Choroid plexus epithelial cell (primary cell): ENCODE data around the gene PANK2.
"Not testable (repeated sequence)": the region's sequence is repeated elsewhere in the genome, so short reads cannot be mapped to it uniquely, and the experiment has no call there.

Experiments
- DNase-seq: peaks from one replicate; pipeline ENCODE4 v3.0.0-alpha.2; 2010; ENCODE audit warnings: low read depth
- H3K4me3 ChIP-seq: 2 replicates; pipeline ENCODE4 v1.5.1; 2011; ENCODE audit warnings: low read depth, mild to moderate bottlenecking, control low read depth, low read length, moderate library complexity
- CTCF ChIP-seq: conservative IDR thresholded peaks from 2 replicates; pipeline ENCODE4 v1.5.1; 2011; ENCODE audit warnings: low read depth, mild to moderate bottlenecking, control low read depth, inconsistent platforms, low read length, moderate library complexity

PANK2 gene

GRCh38 chr20:3901706-3902440 is 12.7 kb downstream of the PANK2 start:
- H3K4me3 ChIP-seq, result peak overlapping the region; percentile 6
- DNase-seq, result no peak
- no peak for TF ChIP-seq CTCF

GRCh38 chr20:3902446-3902845 is 13.3 kb downstream of the PANK2 start:
- no peak for DNase-seq
- no peak overlapping the region for H3K4me3 ChIP-seq
- TF ChIP-seq CTCF, result no peak

GRCh38 chr20:3904224-3904623 is 15.0 kb downstream of the PANK2 start:
- no peak for TF ChIP-seq CTCF
- no peak for DNase-seq

GRCh38 chr20:3904857-3905256 is 15.7 kb downstream of the PANK2 start:
- no peak for DNase-seq
- no peak for TF ChIP-seq CTCF
- no peak overlapping the region for H3K4me3 ChIP-seq

More at GRCh38 chr20:3904224-3904623, 15.0 kb downstream of the PANK2 start:
- H3K4me3 ChIP-seq, result no peak overlapping the region

GRCh38 chr20:3906744-3907721 is 17.8 kb downstream of the PANK2 start:
- not testable (repeated sequence) for DNase-seq, H3K4me3 ChIP-seq

- H3K4me3 ChIP-seq, result no peak overlapping the region
- no peak for TF ChIP-seq CTCF
- DNase-seq, result no peak
Measured at GRCh38 chr20:3908667-3909066, 19.5 kb downstream of the PANK2 start.

GRCh38 chr20:3909952-3910366 is 20.8 kb downstream of the PANK2 start:
- no peak for TF ChIP-seq CTCF
- DNase-seq, result no peak
- no peak overlapping the region for H3K4me3 ChIP-seq
